CD14-positive monocyte (primary cell): Measurements from ENCODE around the gene CADM1. TPM values are rescaled to one million over a fixed set of nuclear protein-coding genes. Genes with fewer than 3 reads are reported as not detected.

Source experiments
- DNase-seq, 3 donors: peaks; one replicate each; pipeline ENCODE4 v3.0.0-alpha.2; 2011 to 2022
- H2AFZ ChIP-seq: 2 replicates; pipeline ENCODE4 v1.6.0; 2012; ENCODE audit warnings: mild to moderate bottlenecking, low read depth, low read length, inconsistent platforms; ENCODE audit not compliant: insufficient read depth, poor library complexity, severe bottlenecking
- H3K27ac ChIP-seq, 2 donors: 1 replicate in 1 of 2; 2 replicates in 1 of 2; pipeline ENCODE4 v1.5.1; 2012 to 2013; ENCODE audit warnings: low read length in 2 of 2, control low read depth in 1 of 2, inconsistent platforms in 1 of 2, low read depth in 1 of 2, mild to moderate bottlenecking in 1 of 2
- H3K27me3 ChIP-seq, 2 donors: one replicate each; pipeline versions ENCODE4 v1.6.0 to v1.6.1; 2011 to 2013; ENCODE audit warnings: low read length in 2 of 2; ENCODE audit not compliant: control insufficient read depth in 2 of 2, insufficient read depth in 2 of 2
- H3K36me3 ChIP-seq, 2 donors: replicated peaks in 1 of 2; 1 replicate in 1 of 2; 2 replicates in 1 of 2; pipeline versions ENCODE4 v1.5.1 to v1.6.1; 2012 to 2013; ENCODE audit warnings: low read length in 2 of 2, control low read depth in 1 of 2, inconsistent platforms in 1 of 2, mild to moderate bottlenecking in 1 of 2; ENCODE audit not compliant: insufficient read depth in 2 of 2, control insufficient read depth in 1 of 2
- H3K4me1 ChIP-seq, 2 donors: 1 replicate in 1 of 2; 2 replicates in 1 of 2; pipeline versions ENCODE4 v1.5.1 to v1.6.1; 2012 to 2013; ENCODE audit warnings: low read length in 2 of 2, control low read depth in 1 of 2, inconsistent platforms in 1 of 2, mild to moderate bottlenecking in 1 of 2, moderate library complexity in 1 of 2; ENCODE audit not compliant: insufficient read depth in 2 of 2, control insufficient read depth in 1 of 2
- H3K4me2 ChIP-seq: replicated peaks from 2 replicates; pipeline ENCODE3; 2012; ENCODE audit warnings: low read length, moderate library complexity, mild to moderate bottlenecking; ENCODE audit not compliant: poor library complexity, severe bottlenecking; ENCODE audit errors: extremely low read depth
- H3K4me3 ChIP-seq, 3 experiments: fragments of 200-600 bp in 1 of 3; sonication (generic) in 1 of 3; replicated peaks in 1 of 3; 1 replicate in 2 of 3; 2 replicates in 1 of 3; pipeline ENCODE4 v1.5.1; 2011 to 2013; ENCODE audit warnings: low read length in 3 of 3, mild to moderate bottlenecking in 3 of 3, control low read depth in 2 of 3, low read depth in 2 of 3, inconsistent platforms in 1 of 3, moderate library complexity in 1 of 3
- H3K79me2 ChIP-seq: 2 replicates; pipeline ENCODE4 v1.6.0; 2012; ENCODE audit warnings: mild to moderate bottlenecking, control low read depth, inconsistent platforms, low read length, moderate library complexity; ENCODE audit not compliant: insufficient read depth
- H3K9ac ChIP-seq: 2 replicates; pipeline ENCODE4 v1.6.0; 2017; ENCODE audit warnings: low read length, mild to moderate bottlenecking; ENCODE audit not compliant: insufficient read depth, poor library complexity, severe bottlenecking
- H3K9me3 ChIP-seq, 2 donors: replicated peaks in 1 of 2; 1 replicate in 1 of 2; 2 replicates in 1 of 2; pipeline versions ENCODE4 v1.5.1 to v1.6.1; 2012 to 2013; ENCODE audit warnings: low read length in 2 of 2, control low read depth in 1 of 2; ENCODE audit not compliant: control insufficient read depth in 1 of 2, insufficient read depth in 1 of 2
- H4K20me1 ChIP-seq: 2 replicates; pipeline ENCODE4 v1.6.0; 2012; ENCODE audit warnings: mild to moderate bottlenecking, low read length, control low read depth, moderate library complexity; ENCODE audit not compliant: insufficient read depth
- H3K27ac Mint-ChIP-seq, 7 donors: one replicate each; pipeline ENCODE4 v1.8.0; 2020; ENCODE audit warnings: mild to moderate bottlenecking in 7 of 7, mixed read lengths in 7 of 7, moderate library complexity in 6 of 7, inconsistent platforms in 2 of 7
- H3K27me3 Mint-ChIP-seq, 3 donors: one replicate each; pipeline ENCODE4 v1.8.0; 2021 to 2022; ENCODE audit warnings: low read depth in 3 of 3, mild to moderate bottlenecking in 3 of 3, mixed read lengths in 3 of 3, moderate library complexity in 3 of 3, inconsistent platforms in 1 of 3
- H3K36me3 Mint-ChIP-seq, 2 donors: one replicate each; pipeline ENCODE4 v1.8.0; 2020; ENCODE audit warnings: mixed read lengths in 2 of 2, inconsistent platforms in 1 of 2, mild to moderate bottlenecking in 1 of 2
- H3K4me1 Mint-ChIP-seq: one replicate; pipeline ENCODE4 v1.8.0; 2020; ENCODE audit warnings: mild to moderate bottlenecking, mixed read lengths
- H3K4me3 Mint-ChIP-seq, 2 donors: one replicate each; pipeline ENCODE4 v1.8.0; 2020; ENCODE audit warnings: mild to moderate bottlenecking in 2 of 2, mixed read lengths in 2 of 2, moderate library complexity in 1 of 2
- H3K9me3 Mint-ChIP-seq, 7 donors: one replicate each; pipeline ENCODE4 v1.8.0; 2020 to 2022; ENCODE audit warnings: mixed read lengths in 7 of 7, mild to moderate bottlenecking in 6 of 7, moderate library complexity in 6 of 7, inconsistent platforms in 2 of 7
- WGBS: methylation state at CpG from one replicate; pipeline ENCODE4 v1.1.5; 2013; ENCODE audit warnings: missing lambda C conversion rate; ENCODE audit not compliant: insufficient coverage; 5-methylcytosine and 5-hydroxymethylcytosine counted together
- intact Hi-C, 2 donors: fragments of 100-400 bp; cut with micrococcal nuclease; formaldehyde crosslinking; loops; one replicate each; pipeline versions ENCODE4 v1.15.0 to v1.15.1; 2023
- polyA plus RNA-seq, 3 donors: library from polyadenylated mRNA; depleted of rRNA in 1 of 3; unstranded in 2 of 3; stranded (reverse) in 1 of 3; fragments of 300-500 nt in 2 of 3; fragments of >200 nt in 1 of 3; fragmentation: Illumina TruSeq in 2 of 3; gene quantifications; 1 replicate in 2 of 3; 2 replicates in 1 of 3; pipeline ENCODE4 v1.2.3, GENCODE V29; 2012 to 2021
- TF ChIP-seq, protein P1 (sequence below): fragments of 200-600 bp; IDR thresholded peaks from one replicate; pipeline ENCODE4 v1.8.0; 2022; ENCODE audit warnings: antibody characterized with exemption, mild to moderate bottlenecking

Gene CADM1
- polyA plus RNA-seq, 3 donors = not detected

DNA sequence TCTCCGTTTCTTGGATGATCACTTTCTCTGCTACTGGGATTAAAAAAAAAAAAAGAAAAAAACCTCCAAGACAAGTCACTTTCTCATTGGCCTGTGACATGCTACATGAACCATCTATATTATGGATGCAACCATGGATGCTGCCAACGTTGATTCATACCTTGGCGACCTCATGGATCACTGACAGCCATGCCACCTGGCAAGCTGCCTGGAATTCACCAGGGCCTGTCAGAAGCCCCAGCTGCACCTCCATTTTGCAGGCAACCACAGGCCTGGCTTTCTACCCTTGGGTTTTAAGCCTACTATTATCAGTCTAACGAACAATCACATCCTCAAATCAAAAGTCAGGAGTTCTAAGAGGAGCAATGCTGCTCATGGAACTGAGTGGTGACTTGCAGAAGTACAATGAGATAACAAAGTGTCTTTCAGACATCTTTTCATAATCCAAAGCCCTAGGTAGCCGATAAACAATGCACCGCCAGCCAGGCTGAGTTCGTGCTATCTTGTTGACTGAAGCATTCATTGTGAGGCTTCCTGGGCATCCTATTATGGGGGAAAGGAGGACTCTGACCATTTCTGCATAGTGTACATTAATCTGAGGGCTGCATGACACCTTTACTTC is 48.0 kb upstream of the CADM1 start:
- intact Hi-C loops = no loop called here
- Histone ChIP-seq H3K36me3 (no peaks in the 10 kb centered on the region), H3K27me3 (no peaks in the 10 kb centered on the region), H4K20me1 (no peaks in the 10 kb centered on the region), H3K4me2 (no peak overlapping the region), H3K9me3 (no peaks in the 10 kb centered on the region), H3K4me3 (no peak overlapping the region), H3K9ac (no peak overlapping the region), H3K4me1 (no peaks in the 10 kb centered on the region), H3K27ac (no peak overlapping the region), H2AFZ (no peak overlapping the region), H3K79me2 (no peaks in the 10 kb centered on the region)
- no peak overlapping the region for H3K27ac Mint-ChIP-seq
- H3K9me3 Mint-ChIP-seq = peaks cover 0 to 5% (median 0%) of the 10 kb centered on the region in 7 donors
- peaks cover 2 to 7% (median 5%) of the 10 kb centered on the region in 3 donors for H3K27me3 Mint-ChIP-seq
- 88% methylated on average over 4 of the region's 7 CpGs for WGBS
- H3K4me1 Mint-ChIP-seq = no peaks in the 10 kb centered on the region
- no peak for DNase-seq
- TF ChIP-seq, protein P1, sequence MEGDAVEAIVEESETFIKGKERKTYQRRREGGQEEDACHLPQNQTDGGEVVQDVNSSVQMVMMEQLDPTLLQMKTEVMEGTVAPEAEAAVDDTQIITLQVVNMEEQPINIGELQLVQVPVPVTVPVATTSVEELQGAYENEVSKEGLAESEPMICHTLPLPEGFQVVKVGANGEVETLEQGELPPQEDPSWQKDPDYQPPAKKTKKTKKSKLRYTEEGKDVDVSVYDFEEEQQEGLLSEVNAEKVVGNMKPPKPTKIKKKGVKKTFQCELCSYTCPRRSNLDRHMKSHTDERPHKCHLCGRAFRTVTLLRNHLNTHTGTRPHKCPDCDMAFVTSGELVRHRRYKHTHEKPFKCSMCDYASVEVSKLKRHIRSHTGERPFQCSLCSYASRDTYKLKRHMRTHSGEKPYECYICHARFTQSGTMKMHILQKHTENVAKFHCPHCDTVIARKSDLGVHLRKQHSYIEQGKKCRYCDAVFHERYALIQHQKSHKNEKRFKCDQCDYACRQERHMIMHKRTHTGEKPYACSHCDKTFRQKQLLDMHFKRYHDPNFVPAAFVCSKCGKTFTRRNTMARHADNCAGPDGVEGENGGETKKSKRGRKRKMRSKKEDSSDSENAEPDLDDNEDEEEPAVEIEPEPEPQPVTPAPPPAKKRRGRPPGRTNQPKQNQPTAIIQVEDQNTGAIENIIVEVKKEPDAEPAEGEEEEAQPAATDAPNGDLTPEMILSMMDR = no peak
- H3K4me3 Mint-ChIP-seq = no peak overlapping the region
- H3K36me3 Mint-ChIP-seq = no peaks in the 10 kb centered on the region

DNA sequence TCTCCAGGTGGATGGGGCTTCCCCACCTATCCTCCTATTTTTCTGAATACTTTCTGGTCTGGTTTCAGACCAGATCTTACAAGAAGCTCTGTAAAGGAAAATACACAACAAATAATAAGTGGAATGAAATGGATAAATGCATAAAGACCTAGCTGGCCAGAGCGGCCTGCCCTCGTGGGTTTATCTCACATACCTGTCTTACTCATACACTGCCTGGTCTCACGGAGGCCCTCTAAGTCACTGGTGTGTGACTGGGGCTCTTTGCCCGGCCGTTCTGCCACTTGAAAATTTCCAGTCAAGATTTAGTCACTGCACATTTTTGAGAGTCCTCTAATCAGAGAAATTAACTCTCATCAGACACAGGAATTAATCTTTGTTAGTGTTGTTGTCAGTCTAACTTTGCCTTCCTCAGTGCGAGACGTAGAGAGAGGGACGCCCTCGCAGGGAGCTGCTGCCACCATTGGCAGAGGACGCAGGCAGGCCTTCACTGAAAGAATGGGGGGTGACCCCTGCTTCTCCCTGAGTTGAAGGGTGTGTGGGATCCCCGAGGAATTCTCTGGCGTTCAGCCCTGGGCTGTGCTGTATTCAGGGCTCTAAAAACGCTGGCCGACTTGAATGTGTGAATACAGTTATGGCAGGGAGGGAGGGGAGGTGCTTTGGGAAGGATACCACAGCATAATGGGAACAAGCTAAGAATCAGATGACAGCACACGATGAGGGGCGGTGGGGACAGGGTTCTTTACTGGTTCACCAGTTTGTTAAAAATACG is 46.3 kb upstream of the CADM1 start:
- 81% methylated on average over 10 of the region's 17 CpGs for WGBS
- no peaks in the 10 kb centered on the region for H3K36me3 ChIP-seq
- H3K36me3 Mint-ChIP-seq = no peaks in the 10 kb centered on the region
- H3K79me2 ChIP-seq = no peaks in the 10 kb centered on the region
- H3K27me3 ChIP-seq = no peaks in the 10 kb centered on the region
- H3K4me3 ChIP-seq = no peak overlapping the region
- TF ChIP-seq, protein P1 = no peak
- H2AFZ ChIP-seq = no peak overlapping the region
- H3K27ac Mint-ChIP-seq = no peak overlapping the region
- no peak overlapping the region for H3K4me2 ChIP-seq
- H3K27me3 Mint-ChIP-seq = peaks cover 3 to 9% (median 7%) of the 10 kb centered on the region in 3 donors
- intact Hi-C loops = no loop called here
- H3K4me3 Mint-ChIP-seq = no peak overlapping the region
- no peak overlapping the region for H3K9ac ChIP-seq
- no peaks in the 10 kb centered on the region for H3K4me1 Mint-ChIP-seq
- no peaks in the 10 kb centered on the region for H3K9me3 ChIP-seq
- no peaks in the 10 kb centered on the region for H3K4me1 ChIP-seq
- no peaks in the 10 kb centered on the region for H4K20me1 ChIP-seq
- DNase-seq = no peak
- H3K27ac ChIP-seq = no peak overlapping the region
- peaks cover 0 to 5% (median 0%) of the 10 kb centered on the region in 7 donors for H3K9me3 Mint-ChIP-seq
